Suprapubic skin (tissue), 4 donors: ENCODE measurements around the gene MYEOV. TPM values are rescaled to one million over a fixed set of nuclear protein-coding genes. Genes with fewer than 3 reads are reported as not detected.

Experiments used
- DNase-seq, 2 donors: peaks; one replicate each; pipeline ENCODE4 v3.0.0-alpha.2; 2019; ENCODE audit warnings: low spot score in 2 of 2
- H3K27ac ChIP-seq: fragments of 200-600 bp; sonication (generic); one replicate; pipeline ENCODE4 v1.5.1; 2019
- H3K27me3 ChIP-seq: fragments of 200-600 bp; sonication (generic); one replicate; pipeline ENCODE4 v1.5.1; 2019
- H3K36me3 ChIP-seq: fragments of 200-600 bp; sonication (generic); one replicate; pipeline ENCODE4 v1.5.1; 2019
- H3K4me1 ChIP-seq: fragments of 200-600 bp; sonication (generic); one replicate; pipeline ENCODE4 v1.5.1; 2019
- H3K4me3 ChIP-seq: fragments of 200-600 bp; sonication (generic); one replicate; pipeline ENCODE4 v1.5.1; 2019; ENCODE audit warnings: mild to moderate bottlenecking
- H3K9me3 ChIP-seq: fragments of 200-600 bp; sonication (generic); one replicate; pipeline ENCODE4 v1.5.1; 2019
- EP300 ChIP-seq: sonication (generic); formaldehyde crosslinking; IDR thresholded peaks from one replicate; pipeline ENCODE4 v1.6.1; 2017; ENCODE audit warnings: antibody characterized with exemption
- POLR2A ChIP-seq, 2 donors: fragments of 450-650 bp; IDR thresholded peaks; one replicate each; pipeline ENCODE4 v1.6.1; 2017; ENCODE audit warnings: antibody characterized with exemption in 2 of 2, mild to moderate bottlenecking in 2 of 2, moderate library complexity in 2 of 2
- POLR2AphosphoS5 ChIP-seq, 3 donors: sonication (generic); formaldehyde crosslinking; IDR thresholded peaks; one replicate each; pipeline ENCODE4 v1.6.1; 2017; ENCODE audit warnings: antibody characterized with exemption in 3 of 3
- WGBS: methylation state at CpG from one replicate; pipeline ENCODE4 v1.1.5; 2018; 5-methylcytosine and 5-hydroxymethylcytosine counted together
- total RNA-seq, 4 donors: library from RNA; depleted of rRNA; stranded (reverse); fragments of >200 nt; gene quantifications; one replicate each; pipeline ENCODE4 v1.1.0, GENCODE V29; 2016
- TF ChIP-seq, protein P1 (sequence below), 2 donors: fragments of 200-600 bp in 1 of 2; fragments of 450-650 bp in 1 of 2; sonication (generic) in 1 of 2; IDR thresholded peaks; one replicate each; pipeline ENCODE4 v1.5.1; 2016 to 2019; ENCODE audit warnings: antibody characterized with exemption in 2 of 2, mild to moderate bottlenecking in 1 of 2, moderate library complexity in 1 of 2

Gene MYEOV
- total RNA-seq, 4 donors from 2014 or later = 9.9 to 25.6 (median 15.8) TPM

DNA sequence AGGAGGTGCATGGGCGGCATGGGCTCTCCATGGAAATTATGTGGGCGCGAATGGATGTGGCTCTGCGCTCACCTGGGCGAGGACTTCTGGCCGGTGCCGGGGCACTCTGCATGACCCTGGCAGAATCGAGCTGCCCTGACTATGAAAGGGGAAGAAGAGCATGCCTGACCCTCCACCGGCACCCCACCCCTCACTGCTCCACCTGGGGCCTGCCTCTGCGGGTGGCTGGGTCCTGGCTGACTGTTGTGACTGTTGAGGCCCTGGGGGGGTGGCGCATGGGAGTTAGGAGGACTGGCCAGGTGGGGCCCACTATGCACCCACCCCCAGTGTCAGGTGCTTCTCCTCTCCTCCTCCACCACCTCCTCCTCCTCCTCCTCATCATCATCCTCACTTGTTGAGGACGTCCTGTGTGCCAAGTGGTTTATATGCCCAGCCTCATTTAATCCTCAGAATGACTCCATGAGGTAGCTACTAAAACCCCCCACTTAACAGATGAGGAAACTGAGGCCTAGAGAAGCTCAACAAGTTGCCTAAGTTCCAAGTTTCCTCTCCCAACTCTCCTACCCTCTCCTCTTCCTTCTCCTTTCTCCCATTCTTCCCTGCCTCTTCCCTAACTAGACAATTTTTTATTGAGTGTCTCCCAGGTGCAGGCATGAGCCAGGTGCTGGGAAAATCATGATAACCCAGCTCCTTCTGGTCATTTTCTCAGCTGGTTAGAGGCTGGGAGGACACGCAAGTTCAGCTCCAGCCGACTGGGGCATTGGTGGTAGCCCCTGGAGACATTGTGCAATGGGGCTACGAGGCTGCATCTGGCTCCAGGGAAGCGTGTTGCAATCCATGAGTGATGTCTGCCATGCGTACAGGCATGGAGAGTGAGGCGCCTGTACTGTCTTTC lies 2.3 kb downstream of the MYEOV start:
- DNase-seq = peak; percentile 90 to 92

DNA sequence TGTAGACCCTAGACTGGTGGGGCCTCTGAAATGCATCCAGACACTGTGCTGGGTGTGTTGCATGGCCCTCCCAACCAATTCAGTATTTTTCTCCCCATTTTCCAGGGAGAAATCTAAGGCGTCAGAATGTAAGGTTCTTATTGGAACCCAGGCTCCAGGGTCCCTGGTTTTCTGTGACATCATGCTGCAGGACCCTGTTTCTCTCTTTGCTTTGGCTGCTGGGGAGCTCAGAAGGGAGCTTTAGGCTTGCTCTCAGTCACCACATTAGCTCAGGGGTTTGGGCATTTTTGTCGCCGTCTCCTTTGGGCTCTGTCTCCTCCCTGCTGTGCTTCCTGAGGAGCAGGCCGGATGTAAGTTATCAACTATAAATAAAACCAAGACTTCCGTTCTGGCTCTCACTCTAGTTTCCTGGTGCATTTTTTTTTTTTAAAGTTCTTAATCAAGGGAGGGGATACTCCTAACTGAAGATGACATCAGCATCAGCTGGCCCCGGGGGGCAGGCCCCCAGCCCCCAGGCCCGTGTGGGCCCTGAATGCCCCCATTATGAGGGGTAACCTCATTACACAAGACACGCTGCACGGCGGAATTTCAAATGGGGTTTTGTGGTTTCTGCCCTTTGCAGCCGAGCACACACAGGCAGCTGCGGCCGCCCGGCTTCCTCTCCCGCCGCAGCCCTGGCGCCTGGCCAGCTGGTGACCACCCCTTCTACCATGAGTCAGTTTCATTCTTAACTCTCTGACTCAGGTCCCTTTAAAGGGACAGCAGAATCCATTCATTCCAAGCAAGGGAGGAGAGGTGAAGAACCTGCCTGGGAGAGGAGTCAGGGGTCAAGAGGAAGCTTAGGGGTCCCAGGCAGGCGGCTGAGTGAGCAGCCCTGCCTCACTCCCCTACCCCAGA lies 3.2 kb downstream of the MYEOV start:
- DNase-seq = peak; percentile 95 to 97
- no peak for TF ChIP-seq EP300
- no peak for TF ChIP-seq POLR2A (IDR thresholded peaks at IDR 0.05)
- TF ChIP-seq, protein P1, sequence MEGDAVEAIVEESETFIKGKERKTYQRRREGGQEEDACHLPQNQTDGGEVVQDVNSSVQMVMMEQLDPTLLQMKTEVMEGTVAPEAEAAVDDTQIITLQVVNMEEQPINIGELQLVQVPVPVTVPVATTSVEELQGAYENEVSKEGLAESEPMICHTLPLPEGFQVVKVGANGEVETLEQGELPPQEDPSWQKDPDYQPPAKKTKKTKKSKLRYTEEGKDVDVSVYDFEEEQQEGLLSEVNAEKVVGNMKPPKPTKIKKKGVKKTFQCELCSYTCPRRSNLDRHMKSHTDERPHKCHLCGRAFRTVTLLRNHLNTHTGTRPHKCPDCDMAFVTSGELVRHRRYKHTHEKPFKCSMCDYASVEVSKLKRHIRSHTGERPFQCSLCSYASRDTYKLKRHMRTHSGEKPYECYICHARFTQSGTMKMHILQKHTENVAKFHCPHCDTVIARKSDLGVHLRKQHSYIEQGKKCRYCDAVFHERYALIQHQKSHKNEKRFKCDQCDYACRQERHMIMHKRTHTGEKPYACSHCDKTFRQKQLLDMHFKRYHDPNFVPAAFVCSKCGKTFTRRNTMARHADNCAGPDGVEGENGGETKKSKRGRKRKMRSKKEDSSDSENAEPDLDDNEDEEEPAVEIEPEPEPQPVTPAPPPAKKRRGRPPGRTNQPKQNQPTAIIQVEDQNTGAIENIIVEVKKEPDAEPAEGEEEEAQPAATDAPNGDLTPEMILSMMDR (IDR thresholded peaks at IDR 0.05) = no peak
- peak in 2 of 3 donors; percentile 45 to 73 for TF ChIP-seq POLR2AphosphoS5 (IDR thresholded peaks at IDR 0.05)
- no peaks in the 10 kb centered on the region for H3K36me3 ChIP-seq
- 3% methylated on average over 18 of the region's 18 CpGs for WGBS
- H3K9me3 ChIP-seq = no peaks in the 10 kb centered on the region
- peaks cover 67% of the 10 kb centered on the region for H3K4me1 ChIP-seq
- H3K27ac ChIP-seq = peak overlapping the region; percentile 61
- no peaks in the 10 kb centered on the region for H3K27me3 ChIP-seq
- H3K4me3 ChIP-seq = peak overlapping the region; percentile 26

More for the DNA sequence above, 2.3 kb downstream of the MYEOV start:
- Histone ChIP-seq H3K27ac (peak overlapping the region; percentile 61), H3K27me3 (no peaks in the 10 kb centered on the region), H3K9me3 (no peaks in the 10 kb centered on the region), H3K4me1 (peaks cover 58% of the 10 kb centered on the region), H3K4me3 (peak overlapping the region; percentile 13), H3K36me3 (no peaks in the 10 kb centered on the region)
- 72% methylated on average over 14 of the region's 18 CpGs for WGBS
- TF ChIP-seq POLR2AphosphoS5 (IDR thresholded peaks at IDR 0.05) (peak in 2 of 3 donors; percentile 70 to 79), EP300 (no peak)

DNA sequence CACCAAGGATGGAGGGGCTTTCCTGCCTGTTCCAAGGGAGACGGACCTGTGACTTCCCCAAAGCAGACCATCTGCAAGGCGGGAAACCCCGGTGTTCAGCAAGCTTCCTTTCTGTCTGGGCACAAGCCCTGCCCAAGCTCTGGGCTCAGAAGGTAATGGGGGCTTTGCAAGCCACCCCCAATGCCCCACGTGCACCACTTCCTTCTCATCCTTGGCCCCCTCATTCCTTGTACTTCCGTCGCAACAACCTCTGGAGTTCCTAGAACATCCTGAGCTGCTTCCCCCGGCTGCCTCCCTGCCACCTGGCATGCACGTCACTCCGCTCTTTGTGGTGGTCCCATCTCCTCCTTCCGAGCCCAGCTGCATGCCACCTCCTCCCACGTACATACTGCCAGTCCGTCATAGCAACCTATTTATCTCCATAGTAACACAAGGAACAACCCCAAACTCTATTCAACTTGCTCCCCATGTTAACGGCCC lies 3.9 kb downstream of the MYEOV start:
- DNase-seq = peak in 1 of 2 donors; percentile 78
- whole genome bisulfite sequencing = 69% methylated on average over 13 of the region's 13 CpGs
- Histone ChIP-seq H3K4me3 (peak overlapping the region; percentile 26), H3K27ac (peak overlapping the region; percentile 61), H3K9me3 (no peaks in the 10 kb centered on the region), H3K27me3 (no peaks in the 10 kb centered on the region), H3K36me3 (no peaks in the 10 kb centered on the region), H3K4me1 (peaks cover 72% of the 10 kb centered on the region)
- no peak for TF ChIP-seq EP300
- TF ChIP-seq POLR2AphosphoS5 (IDR thresholded peaks at IDR 0.05) = no peak
- TF ChIP-seq, protein P1 (IDR thresholded peaks at IDR 0.05) = no peak
- TF ChIP-seq POLR2A (IDR thresholded peaks at IDR 0.05) = no peak

DNA sequence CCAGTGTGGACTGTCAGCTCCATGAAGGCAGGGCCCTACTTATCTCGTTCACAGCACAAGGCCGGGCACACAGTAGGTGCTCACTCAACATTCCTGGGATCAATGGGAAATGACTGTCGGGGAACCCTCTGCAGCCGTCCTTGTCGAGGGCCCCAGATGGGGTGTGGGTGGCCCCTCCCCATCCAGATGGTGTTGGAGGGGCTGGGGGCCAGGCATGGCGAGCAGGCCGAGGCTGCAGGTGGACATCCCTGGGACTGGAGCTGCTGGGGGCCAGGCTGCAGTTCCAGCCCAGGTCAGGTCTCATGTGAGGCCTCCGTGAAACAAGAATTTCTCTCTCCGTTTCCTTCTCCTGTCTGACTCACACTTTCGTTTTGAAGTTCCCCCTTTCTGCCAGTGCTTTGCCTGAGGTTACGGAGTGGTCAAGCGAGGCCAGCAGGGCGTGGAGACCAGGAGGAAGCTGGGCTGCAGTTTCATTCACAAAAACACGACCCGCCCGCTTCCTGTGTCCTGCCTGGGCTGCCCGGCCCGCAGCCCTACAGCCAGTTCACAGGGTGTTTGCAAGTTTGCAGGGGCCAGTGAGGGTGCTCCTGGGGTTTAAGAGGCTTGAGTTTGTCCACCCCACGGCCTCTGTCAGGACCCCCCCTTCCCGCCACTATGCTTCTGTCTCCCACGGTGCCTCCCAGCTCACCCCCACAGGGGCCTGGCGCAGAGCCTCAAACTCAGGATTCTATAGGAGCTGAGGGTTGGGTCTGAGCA lies 4.5 kb downstream of the MYEOV start:
- DNase-seq = peak; percentile 86 to 87
- no peaks in the 10 kb centered on the region for H3K27me3 ChIP-seq
- no peaks in the 10 kb centered on the region for H3K36me3 ChIP-seq
- H3K4me3 ChIP-seq = peak overlapping the region; percentile 26
- peaks cover 67% of the 10 kb centered on the region for H3K4me1 ChIP-seq
- no peaks in the 10 kb centered on the region for H3K9me3 ChIP-seq
- peak overlapping the region; percentile 61 for H3K27ac ChIP-seq
- TF ChIP-seq EP300 (no peak), POLR2AphosphoS5 (IDR thresholded peaks at IDR 0.05) (no peak), POLR2A (IDR thresholded peaks at IDR 0.05) (no peak)
- TF ChIP-seq, protein P1 (IDR thresholded peaks at IDR 0.05) = no peak
- WGBS = 35% methylated on average over 21 of the region's 22 CpGs

DNA sequence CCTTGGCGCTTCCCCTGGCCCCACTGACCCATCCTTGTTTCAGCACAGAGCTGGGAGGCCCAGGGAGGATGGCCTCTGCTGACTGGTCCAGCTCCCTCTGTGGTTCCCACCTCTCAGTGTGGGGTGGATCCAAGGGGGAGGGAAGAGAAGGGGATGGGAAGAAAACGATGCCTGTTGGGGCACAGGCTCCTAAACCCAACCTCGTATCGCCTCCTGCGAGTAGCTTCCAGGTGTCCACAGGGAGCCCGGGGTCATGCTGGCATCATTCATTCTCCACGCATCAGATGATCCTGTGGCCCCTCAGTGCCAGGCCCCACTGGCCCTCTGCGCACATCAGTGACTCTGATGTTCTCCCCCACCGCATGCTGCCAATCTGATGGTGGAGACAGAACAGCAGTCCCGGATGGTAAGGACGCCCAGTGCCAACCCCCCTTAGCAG lies 5.1 kb downstream of the MYEOV start:
- Histone ChIP-seq H3K4me1 (peaks cover 64% of the 10 kb centered on the region), H3K36me3 (no peaks in the 10 kb centered on the region), H3K27me3 (no peaks in the 10 kb centered on the region), H3K9me3 (no peaks in the 10 kb centered on the region), H3K27ac (peak overlapping the region; percentile 61), H3K4me3 (peak overlapping the region; percentile 26)
- TF ChIP-seq, protein P1 (IDR thresholded peaks at IDR 0.05) = no peak
- TF ChIP-seq POLR2A (IDR thresholded peaks at IDR 0.05) = no peak
- no peak for TF ChIP-seq EP300
- no peak for TF ChIP-seq POLR2AphosphoS5 (IDR thresholded peaks at IDR 0.05)
- 89% methylated on average over 11 of the region's 11 CpGs for WGBS
- DNase-seq = peak in 1 of 2 donors; percentile 69
